ENCODE data around the gene MRPL45.
"Not testable (repeated sequence)": the region's sequence is repeated elsewhere in the genome, so short reads cannot be mapped to it uniquely, and the experiment has no call there.

MRPL45 gene

DNA sequence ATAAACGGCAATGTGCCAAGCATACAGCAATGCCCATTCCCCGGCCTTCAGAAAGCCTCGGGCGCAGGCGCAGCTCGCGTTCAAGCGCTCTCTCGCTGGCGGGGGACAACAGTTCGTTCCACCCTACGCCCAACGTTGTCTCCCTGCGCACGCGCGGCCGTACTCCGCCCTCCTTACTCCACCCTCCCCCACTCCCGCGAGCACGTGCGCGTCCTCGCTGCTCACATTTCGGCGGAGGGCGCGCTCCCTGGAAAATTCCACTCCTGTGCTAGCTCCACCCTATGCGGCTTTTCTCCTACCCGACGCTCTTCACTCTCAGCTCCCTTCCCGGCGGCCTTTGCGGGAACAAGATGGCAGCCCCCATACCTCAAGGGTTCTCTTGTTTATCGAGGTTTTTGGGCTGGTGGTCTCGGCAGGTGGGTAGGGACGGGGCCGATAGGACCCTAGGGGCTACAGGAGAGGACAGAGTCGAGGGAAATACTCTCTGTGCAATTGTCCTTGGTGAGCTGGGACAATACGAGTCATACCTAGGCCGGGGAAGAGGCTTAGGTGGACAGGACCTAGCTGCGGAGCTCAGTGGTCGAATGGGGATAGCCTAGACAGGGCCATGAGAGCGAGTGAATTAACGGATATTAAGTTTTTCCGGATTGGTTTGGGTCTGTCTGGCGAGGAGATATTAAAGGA lies at the start of gene MRPL45:
TSS of gene MRPL45 (plus strand) at position 335 of the 684 bp plus-strand sequence. CDS start at position 351, 16 bp downstream.
- peak; percentile 98 for DNase-seq

DNA sequence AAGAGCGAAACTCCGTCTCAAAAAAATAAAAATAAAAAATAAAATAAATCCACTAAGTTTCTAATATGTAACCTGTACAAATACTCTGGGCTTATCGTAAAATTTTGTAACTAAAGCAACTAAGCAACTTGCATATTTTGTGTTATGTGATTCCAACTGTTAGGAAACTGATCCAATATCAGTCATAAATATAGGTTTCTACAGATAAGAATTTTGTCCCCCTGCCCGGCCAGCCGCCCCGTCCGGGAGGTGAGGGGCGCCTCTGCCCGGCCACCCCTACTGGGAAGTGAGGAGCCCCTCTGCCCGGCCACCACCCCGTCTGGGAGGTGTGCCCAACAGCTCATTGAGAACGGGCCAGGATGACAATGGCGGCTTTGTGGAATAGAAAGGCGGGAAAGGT lies 43.8 kb upstream of the MRPL45 start:
- DNase-seq, result not testable (repeated sequence)

DNA sequence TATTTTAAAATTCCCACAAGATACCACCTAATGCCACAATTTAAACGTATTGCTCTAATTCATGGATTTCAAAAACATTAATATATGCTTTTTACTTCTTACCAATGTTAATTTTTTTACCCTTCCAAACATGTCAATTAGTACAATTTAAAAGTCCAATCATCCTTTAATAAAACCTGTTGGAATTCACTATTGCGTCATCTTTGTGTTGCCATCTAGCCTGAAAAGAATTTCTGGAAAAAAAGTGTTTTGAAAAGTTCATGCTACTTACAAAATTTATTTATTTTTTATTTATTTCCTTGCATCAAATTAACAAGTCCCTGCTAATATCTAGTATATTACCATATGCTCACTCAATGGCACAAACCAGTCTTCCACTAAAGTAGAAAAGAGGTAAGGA lies 42.6 kb upstream of the MRPL45 start:
- not testable (repeated sequence) for DNase-seq

DNA sequence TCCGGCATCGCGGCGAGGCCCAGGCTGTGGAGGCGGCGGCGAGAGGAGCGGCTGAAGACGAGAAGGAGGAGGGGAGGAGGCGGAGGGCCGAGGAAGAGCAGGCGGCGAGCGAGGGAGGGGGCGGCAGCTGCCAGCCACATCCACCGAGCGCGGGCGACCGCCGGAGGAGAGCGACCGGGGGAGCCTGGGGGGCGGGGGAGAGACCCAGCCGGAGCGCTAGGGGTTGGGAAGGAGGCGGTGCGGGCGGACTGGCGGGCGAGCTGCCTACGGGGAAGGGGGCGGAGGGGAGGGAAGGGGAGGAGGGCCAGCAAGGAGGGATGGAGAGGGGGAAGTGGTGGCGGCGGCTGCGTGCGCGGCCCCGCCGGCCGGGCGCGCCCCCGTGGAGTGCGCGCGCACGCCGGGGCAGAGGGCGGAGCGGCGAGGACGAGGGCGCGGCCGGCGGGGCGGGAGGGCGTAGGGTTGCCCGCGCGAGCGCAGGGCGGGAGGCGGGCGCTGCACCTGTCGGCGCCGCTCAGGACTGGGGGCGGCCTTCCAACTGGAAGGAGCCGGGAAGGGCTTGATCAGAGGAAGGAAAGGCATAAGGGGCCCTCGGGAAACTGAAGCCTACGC lies 39.9 kb upstream of the MRPL45 start:
- DNase-seq, result peak; percentile 76

DNA sequence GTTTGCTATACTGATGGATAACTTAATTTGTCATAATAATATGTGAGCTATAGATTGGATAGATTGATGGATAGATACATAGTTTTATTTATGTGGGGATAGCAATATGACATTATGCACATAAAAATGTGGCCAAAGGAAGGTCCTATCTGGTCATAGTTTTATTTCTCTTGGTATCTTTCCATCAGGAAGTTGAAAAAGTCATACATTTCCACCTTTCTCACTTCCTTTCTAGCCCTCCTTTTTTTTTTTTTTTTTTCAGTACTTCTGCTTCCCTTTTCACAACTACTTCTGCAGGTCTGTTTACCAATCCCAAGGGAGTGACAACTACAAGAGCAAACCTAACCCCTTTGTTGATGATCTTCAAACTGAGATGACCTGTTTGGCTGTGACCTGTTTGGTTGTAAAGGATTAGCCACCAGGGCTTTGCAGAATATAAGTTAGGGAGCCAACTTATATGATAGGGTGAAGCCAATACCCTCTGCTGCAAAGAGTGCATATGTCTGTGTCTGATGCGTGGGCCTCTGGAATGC lies 30.9 kb upstream of the MRPL45 start:
- not testable (repeated sequence) for DNase-seq

DNA sequence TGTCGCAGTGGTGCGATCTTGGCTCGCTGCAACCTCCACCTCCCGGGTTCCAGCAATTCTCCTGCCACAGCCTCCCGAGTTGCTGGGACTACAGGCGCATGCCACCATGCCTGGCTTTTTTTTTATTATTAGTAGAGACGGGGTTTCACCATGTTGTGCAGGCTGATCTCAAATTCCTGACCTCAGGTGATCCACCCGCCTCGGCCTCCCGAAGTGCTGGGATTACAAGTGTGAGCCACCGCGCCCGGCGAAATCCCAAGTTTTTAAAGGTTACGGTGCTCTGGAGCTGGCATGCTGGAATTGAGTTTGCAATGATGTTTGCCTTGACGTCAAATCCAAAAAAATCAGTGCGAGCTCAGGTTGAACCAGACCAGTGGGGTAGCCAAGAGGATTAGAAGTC lies 30.4 kb upstream of the MRPL45 start:
- DNase-seq, result not testable (repeated sequence)

DNA sequence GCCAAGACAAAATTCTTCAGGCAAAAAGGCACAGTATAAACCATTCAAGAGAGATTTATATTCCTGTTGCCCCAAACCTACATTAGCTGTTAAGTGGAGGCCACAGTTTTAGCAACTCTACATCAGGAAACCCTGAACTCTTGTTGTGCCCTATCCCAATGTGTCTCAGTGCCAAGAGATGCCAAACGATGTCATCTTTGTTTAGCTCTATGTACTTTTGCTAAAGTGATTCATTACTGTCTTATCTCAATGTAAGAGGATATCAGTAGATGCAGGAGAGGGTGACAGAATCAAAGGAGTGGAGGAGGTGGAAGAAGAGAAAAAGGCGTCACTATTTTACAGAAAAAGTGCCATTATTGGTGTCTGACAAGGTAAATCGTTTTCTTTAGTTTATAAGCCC lies 28.8 kb upstream of the MRPL45 start:
- DNase-seq, result not testable (repeated sequence)

DNA sequence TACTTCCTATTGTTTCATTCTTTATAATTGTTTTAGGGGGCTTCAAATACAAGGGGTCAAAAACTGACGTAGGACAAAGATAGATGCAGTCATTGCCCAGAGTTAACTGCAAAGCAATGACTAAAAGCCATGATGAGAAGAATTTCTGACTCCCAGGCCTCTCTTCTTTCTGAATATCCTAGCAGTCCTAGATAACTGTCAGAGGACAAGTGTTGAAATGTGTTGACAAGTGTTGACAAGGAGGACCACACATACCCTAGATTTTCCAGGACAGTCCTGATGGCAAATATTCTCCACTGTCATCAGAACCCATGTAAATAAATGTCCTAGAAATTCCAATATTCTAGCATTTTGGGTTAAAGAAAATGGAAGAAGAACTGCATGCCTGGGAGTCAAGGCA lies 27.9 kb upstream of the MRPL45 start:
- not testable (repeated sequence) for DNase-seq

DNA sequence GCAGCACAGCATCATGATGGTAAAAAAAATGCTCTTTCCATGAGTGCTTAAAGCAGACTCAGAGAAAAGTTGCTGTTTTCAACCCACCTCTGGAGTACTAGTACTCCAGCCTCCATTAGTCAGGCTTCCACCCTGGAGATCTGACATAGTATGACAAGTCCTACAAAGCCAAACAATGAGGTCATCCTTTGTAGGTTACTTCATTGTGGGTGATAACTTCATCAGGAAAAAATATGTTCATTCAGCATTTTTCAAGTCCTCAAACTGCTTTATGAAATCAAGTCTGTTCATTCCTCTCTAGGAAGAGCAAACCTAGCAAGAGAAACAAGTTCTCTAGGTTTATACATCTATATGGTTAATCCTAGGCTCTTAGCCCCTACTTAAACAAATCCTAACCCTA lies 27.4 kb upstream of the MRPL45 start:
- not testable (repeated sequence) for DNase-seq

DNA sequence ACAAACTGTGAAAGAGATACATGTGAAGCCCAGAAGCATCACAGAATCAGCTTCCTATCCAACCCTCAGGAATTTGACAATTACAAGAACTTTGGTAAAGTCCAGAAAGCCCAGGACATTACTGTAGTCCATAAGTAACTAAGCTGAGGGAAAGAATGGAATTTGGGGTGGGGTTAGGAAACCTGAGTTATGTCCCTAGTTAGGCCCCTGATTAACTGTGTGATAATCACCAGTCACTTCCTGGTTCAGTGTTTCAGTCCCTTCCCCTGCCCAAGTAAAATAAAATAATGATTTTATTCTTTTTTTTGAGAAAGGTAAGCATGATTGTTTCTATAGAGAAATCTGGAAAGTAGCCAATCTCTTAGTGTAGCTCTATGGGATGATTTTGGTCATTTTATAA lies 11.0 kb upstream of the MRPL45 start:
- not testable (repeated sequence) for DNase-seq

DNA sequence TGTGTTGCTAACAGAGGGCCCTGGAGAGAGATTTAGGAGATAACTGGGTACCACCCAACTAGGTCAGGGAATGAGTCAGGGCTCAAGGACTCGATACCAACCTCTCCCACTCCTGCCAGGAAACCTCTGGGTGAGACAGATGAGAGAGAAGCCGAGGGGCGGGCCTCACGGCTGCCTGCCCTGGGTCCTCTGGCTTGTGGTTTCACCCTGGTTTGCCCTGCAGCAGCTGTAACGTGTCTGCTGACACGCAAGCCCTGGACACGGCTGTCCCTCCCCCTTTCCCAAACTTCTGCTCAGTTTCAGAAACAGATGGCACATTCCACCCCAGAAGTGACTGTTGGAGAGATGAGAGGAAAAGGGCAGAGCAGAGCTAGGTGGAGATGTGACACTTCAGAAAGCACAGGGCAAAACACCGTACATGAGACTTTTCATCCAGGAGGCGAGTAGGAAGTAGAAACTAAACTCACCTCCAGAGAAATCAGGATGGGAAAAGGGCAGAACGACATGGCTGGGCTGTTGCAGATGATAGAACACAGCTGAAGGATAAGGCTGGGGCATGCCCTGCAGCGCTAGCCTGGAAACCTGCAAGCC lies 10.4 kb upstream of the MRPL45 start:
- peak; percentile 9 for DNase-seq

DNA sequence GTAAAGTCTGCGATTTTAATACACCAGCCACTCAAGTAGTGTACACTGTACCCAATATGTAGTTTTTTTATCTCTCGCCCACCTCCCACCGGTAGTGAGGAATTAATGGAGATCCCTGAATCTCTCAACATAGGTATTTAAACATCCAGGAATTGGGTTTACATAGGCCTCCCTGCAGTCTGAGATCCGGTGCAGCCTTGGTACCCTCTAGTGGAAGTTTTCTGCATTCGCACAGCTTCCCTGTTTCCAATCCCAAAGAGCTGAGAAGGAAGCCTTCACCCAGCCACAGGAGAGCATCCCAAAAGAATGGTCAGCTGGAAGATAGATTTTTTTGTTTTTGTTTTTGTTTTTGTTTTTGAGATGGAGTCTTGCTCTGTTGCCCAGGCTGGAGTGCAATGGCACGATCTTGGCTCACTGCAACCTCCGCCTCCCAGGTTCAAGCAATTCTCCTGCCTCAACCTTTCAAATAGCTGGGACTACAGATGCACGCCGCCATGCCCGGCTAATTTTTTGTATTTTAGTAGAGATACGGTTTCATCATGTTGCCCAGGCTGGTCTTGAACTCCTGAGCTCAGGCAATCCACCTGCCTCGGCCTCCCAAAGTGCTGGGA lies 8.6 kb upstream of the MRPL45 start:
- DNase-seq, result peak; percentile 1

DNA sequence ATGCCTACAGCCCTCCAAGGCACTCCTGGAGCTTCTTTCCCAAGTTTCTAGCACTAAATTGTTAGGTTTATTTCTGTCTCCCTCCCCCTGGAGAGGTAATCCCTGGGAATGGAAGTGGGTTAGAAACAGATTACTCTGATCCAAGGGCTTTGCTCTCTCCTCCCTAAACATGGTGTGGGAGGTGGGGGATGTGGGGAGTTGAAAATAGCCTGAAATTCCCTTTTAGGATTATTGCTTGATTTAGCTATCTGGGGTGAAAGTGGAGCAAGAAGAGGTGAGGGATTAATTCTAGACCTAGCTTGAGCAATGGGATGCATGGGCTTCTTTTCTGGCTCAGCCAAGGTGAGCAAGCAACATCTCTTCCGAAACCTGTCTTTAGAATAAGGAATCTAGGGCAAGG lies 7.2 kb upstream of the MRPL45 start:
- DNase-seq, result not testable (repeated sequence)

DNA sequence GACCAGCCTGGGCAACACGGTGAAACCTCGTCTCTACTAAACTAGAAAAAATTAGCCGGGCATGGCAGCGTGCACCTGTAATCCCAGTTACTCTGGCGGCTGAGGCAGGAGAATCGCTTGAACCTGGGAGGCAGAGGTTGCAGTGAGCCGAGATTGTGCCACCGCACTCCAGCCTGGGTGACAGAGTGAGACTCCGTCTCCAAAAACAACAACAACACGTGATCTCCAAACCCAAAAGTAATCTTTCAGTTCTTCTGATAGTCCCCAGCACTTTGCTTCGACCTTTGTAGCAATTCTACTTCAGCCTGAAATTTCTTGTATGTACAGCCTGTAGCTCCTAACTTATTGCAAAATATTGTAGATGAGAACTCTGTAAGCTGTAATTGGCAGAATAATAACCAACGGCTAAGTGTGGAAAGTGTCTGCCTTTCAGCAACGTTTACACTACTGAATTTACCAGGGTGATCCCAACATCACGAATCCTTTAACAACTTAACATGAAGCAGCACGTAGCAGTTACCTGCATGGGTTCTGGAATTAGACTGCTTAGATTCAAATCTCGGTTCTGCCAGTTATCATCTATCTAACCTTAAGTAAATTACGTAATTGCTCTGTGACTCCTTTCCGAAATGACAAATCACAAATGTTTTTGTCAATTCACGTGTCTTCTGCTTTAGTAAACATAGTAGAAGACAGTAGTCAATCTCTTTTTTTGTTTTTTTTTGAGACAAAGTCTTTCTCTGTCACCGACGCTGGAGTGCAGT lies 1.2 kb upstream of the MRPL45 start:
- DNase-seq, result not testable (repeated sequence)

DNA sequence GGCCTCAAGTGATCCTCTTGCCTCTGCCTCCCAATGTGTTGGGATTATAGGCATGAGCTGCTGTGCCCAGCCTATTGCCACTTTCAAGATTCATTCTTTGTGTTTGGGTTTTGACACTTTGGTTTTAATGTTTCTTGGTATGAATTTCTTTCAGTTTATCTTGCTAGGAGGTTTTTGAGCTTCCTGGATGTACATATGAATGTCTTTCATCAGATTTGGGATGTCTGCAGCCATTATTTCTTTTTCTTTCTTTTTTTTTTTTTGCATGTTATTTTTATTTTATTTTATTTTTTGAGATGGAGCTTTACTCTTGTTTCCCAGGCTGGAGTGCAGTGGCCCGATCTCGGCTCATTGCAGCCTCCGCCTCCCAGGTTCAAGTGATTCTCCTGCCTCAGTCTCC lies 18.5 kb downstream of the MRPL45 start:
- no peak for DNase-seq

DNA sequence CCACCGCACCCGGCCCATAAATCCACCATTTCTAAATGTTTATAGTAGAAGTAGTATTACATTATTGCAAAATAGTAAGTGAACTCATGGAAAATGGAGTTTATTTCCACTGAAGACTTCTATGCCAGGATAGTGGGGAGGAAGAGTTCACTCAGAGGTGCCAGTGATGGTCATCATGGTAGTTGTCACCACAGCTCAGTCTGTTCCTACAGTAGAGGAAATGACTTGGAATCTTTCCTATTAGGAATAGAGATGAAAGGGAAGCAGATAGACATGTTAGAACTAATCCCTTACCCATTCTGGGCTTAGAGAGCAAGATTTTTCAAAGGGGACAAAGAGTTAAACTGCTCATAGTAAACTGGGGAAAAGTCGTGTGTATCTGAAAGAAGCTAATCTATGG lies 20.1 kb downstream of the MRPL45 start:
- no peak for DNase-seq

DNA sequence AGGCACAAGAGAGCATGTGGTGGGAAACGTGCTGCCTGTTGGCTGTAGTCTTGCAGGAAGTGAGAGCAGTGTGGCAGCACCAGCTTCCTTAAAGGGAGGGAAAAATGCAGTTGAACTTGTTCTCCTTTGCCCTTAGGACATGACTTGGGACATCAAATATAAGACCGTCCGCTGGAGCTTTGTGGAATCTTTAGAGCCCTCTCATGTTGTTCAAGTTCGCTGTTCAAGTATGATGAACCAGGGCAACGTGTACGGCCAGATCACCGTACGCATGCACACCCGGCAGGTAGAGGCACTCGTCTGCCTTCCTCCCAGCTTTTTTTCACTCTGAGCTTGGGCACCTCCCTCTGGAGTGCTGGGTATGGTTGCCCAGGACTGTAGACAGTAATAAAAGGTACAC lies 23.5 kb downstream of the MRPL45 start:
- no peak for DNase-seq

DNA sequence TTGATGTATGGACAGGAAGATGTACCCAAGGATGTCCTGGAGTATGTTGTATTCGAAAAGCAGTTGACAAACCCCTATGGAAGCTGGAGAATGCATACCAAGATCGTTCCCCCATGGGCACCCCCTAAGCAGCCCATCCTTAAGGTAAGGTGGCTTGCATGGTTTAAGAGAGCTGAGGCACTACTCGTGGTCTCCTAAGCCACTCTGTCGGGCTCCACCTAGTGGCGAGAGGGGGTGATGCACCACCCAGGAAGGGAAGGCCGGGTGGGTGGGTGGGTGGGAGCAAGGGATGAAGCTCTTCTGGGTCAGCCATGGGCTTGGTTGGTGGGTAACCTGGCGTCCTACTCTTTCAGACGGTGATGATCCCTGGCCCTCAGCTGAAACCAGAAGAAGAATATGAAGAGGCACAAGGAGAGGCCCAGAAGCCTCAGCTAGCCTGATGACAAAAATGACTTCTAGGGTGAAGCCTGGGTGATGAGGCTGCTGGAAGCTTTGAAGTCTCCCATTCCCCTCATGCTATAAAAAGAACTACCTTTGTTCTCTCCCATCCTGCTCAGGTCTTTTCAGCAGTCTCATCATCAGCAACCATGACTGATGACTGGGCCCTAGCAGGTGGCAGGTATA lies 25.3 kb downstream of the MRPL45 start:
- no peak for DNase-seq

DNA sequence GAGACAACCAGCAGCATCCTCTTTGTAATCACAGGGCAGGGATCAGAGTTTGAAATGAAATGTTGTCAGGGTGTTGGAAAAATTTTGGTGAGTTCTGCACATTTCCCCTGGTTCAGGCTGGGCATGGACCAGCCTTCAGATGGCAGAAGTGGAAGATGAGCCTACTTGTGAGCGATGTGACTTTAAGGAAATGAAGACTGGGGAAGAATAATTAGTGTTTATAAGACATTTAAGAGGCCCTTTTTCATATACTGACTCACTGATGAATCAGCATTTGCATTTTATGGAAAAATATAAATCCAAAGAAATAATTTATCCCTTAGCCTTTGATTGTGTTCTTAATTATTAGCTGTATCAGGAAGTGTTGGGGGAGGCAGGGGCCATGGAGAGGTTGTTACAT lies 25.9 kb downstream of the MRPL45 start:
- no peak for DNase-seq

DNA sequence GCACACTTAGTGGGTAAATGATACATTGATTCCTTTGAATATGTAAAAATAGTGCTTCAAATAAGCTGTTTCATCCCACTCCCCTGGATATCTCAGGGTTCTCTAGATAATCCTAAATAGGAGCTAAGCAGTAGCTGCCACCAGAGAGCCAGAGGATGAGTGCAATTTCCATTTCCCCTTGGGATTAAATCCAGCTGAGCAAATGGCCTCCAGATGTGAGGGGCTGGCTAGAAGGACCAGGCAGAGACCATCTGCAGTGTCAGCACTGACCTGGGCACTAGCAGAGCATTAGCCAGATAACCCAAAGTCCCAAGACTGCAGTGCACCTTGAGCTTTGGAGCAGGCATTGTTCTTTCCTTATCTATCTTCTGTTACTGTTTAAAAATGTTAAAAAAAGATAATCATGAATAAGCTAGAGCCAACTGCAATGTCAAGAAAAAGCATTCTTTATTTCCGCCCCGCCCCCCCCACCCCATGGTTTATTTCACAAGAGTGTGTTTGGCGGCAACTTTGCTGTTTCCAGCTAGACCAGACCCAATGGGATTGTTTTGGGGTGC lies 27.3 kb downstream of the MRPL45 start:
- DNase-seq, result no peak

DNA sequence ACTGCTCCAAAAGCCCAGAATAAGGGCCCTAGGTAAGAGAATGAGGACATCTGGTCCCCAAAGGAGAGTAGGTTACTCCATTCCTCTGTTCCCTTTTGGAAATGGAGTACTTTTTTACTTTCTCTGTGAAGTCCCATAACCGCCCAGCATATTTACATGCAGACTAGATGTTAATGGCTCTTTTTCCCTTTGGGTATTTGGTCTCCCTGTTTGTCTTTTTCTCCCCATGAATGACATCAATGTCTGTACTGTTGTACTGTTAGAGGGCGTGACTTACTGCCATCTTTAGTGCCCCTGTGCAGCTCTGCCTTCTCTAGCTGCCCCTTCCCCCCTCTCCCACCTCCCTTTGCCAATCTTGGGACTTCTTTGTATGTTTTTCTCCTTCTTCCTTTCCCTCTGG lies 27.8 kb downstream of the MRPL45 start:
- no peak for DNase-seq
